Measurements from ENCODE around the gene CSPG4. TPM values are rescaled to one million over a fixed set of nuclear protein-coding genes. Genes with fewer than 3 reads are reported as not detected.
"Not testable (repeated sequence)": the region's sequence is repeated elsewhere in the genome, so short reads cannot be mapped to it uniquely, and the experiment has no call there.

Gene CSPG4
- polyA plus RNA-seq, 1 experiment, result 24.1 TPM

- no peaks in the 10 kb centered on the region for H3K27me3 ChIP-seq (ENCODE audit: control insufficient read depth, insufficient read depth, low read length)
- CTCF ChIA-PET, result interaction anchor here (1.0 to 2.2 kb wide), 4 partner anchors 10 to 48 kb away, joined by 4 to 23 read pairs (median 6); a partner anchor contains a TSS
- TF ChIP-seq CTCF (IDR thresholded peaks at IDR 0.05; ENCODE audit: insufficient read depth, low read depth, low read length), result no peak
- no peak overlapping the region for H3K4me3 ChIP-seq (ENCODE audit: low read depth, low read length)
- DNase-seq (ENCODE audit: low read depth), result no peak
- POLR2A ChIA-PET, result no interaction called here
- H3K36me3 ChIP-seq (ENCODE audit: control insufficient read depth, insufficient read depth, low read length), result no peaks in the 10 kb centered on the region
Observed at GRCh38 chr15:75733761-75734651, 21.4 kb upstream of the CSPG4 start.

DNA sequence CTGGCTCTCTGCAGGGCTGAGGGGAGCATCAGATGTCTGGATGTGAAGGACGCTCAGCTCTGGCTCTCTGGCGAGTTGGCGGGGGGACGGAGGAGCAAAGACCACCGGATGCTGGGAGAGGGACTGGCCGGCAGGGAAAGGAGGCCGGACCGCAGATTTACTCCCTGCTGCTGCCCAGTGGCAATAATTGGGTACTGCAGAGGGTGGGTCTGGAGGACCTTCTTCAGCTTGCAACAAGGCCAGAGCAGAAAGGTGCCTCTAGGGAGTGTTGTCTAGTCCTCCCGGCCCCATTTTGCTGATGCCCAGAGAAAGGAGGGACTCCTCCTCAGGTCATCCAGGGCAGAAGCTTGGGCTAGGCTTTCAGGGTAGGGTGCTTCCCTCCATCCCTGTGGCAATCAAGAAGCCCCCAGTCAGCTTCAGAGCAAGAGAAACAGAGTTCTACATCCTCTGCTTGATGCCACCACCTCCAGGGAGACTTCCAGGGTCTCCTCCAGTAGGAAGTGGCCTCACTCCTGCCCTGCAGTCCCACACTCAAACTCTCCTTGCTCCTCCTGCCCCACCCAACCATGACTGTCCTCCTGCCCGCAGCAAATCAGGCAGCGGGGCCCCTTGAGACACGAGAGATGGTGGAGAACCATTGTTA lies 20.3 kb upstream of the CSPG4 start:
- POLR2A ChIA-PET, result no interaction called here

GRCh38 chr15:75732177-75732808 lies 19.6 kb upstream of the CSPG4 start:
- DNase-seq (ENCODE audit: low read depth), result no peak
- CTCF ChIA-PET, result interaction anchor here (0.7 to 2.8 kb wide), 15 partner anchors 8 to 111 kb away, joined by 3 to 23 read pairs (median 3); a partner anchor contains a TSS
- Histone ChIP-seq H3K36me3 (ENCODE audit: control insufficient read depth, insufficient read depth, low read length) (no peaks in the 10 kb centered on the region), H3K4me3 (ENCODE audit: low read depth, low read length) (no peak overlapping the region), H3K27me3 (ENCODE audit: control insufficient read depth, insufficient read depth, low read length) (no peaks in the 10 kb centered on the region)
- POLR2A ChIA-PET, result no interaction called here
- TF ChIP-seq CTCF (IDR thresholded peaks at IDR 0.05; ENCODE audit: insufficient read depth, low read depth, low read length), result no peak

More for the DNA sequence above, 20.3 kb upstream of the CSPG4 start:
- no peak for DNase-seq (ENCODE audit: low read depth)
- no peaks in the 10 kb centered on the region for H3K27me3 ChIP-seq (ENCODE audit: control insufficient read depth, insufficient read depth, low read length)
- peak; percentile 90 for TF ChIP-seq CTCF (IDR thresholded peaks at IDR 0.05; ENCODE audit: insufficient read depth, low read depth, low read length)
- CTCF ChIA-PET, result interaction anchor here (0.6 to 2.8 kb wide), 16 partner anchors 9 to 257 kb away, joined by 3 to 23 read pairs (median 3); a partner anchor contains a TSS
- H3K4me3 ChIP-seq (ENCODE audit: low read depth, low read length), result no peak overlapping the region
- H3K36me3 ChIP-seq (ENCODE audit: control insufficient read depth, insufficient read depth, low read length), result no peaks in the 10 kb centered on the region

DNA sequence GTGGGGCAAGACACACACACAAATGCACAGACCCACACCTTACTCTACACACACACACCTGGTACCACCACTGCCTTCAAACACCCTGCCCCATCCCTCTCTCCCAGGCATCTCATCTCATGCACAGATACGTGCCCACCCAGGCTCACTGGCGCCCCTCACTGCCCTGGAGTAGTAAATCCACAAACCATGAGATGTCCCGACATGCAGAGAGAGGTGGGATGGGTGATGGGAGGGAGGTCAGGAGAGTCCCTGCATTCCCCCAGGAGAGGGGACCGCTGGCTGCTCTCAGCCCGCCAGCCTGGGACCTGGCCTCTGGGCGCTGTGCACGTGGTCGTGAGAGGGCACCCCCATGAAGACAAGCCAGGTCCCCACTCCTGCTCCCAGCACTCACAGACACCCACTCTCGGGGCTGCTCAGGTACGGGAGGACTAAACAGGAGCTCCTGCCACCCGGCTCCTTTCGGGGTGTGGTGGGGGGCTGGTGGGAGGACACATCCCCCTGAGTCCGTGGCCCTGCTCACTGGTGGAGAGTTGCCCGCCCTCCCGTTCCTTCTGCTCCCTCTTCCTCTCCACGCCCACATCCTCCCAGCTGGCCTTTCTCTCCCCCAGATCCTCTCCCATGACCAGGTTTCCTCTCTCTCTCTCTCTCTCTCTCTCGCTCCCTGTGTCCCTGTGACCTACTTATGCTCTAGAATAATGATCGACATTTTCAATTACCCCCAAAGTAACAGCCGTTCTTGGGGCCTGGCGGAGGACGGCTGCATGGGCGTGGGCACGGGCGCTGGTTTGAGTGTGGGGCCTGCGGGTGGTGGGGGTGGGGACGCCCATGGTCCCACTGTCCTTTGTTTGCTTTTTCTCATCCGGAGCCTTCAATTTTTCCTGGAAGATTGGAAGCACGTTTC lies 18.9 kb upstream of the CSPG4 start:
- no peak overlapping the region for H3K4me3 ChIP-seq (ENCODE audit: low read depth, low read length)
- ChIA-PET CTCF (interaction anchor here (0.9 to 2.8 kb wide), 3 partner anchors 37 to 70 kb away, joined by 3 to 23 read pairs (median 4); no protein-coding TSS in a partner anchor), POLR2A (no interaction called here)
- no peaks in the 10 kb centered on the region for H3K27me3 ChIP-seq (ENCODE audit: control insufficient read depth, insufficient read depth, low read length)
- no peak for TF ChIP-seq CTCF (IDR thresholded peaks at IDR 0.05; ENCODE audit: insufficient read depth, low read depth, low read length)
- DNase-seq (ENCODE audit: low read depth), result no peak
- H3K36me3 ChIP-seq (ENCODE audit: control insufficient read depth, insufficient read depth, low read length), result no peaks in the 10 kb centered on the region

- POLR2A ChIA-PET, result not testable (repeated sequence)
- CTCF ChIA-PET, result interaction anchor here (2.7 to 2.8 kb wide), 2 partner anchors 71 to 72 kb away, joined by 20 to 23 read pairs; no protein-coding TSS in a partner anchor
Observed at GRCh38 chr15:75730376-75731247, 18.0 kb upstream of the CSPG4 start.

More at GRCh38 chr15:75730376-75731247, 18.0 kb upstream of the CSPG4 start:
- H3K36me3 ChIP-seq (ENCODE audit: control insufficient read depth, insufficient read depth, low read length); DNase-seq (ENCODE audit: low read depth); H3K27me3 ChIP-seq (ENCODE audit: control insufficient read depth, insufficient read depth, low read length); H3K4me3 ChIP-seq (ENCODE audit: low read depth, low read length): not testable (repeated sequence)

Measured in BJ (cell line).